ENCODE results near the gene BAMBI. TPM values are rescaled to one million over a fixed set of nuclear protein-coding genes. Genes with fewer than 3 reads are reported as not detected.

Gene BAMBI
- polyA plus RNA-seq, 2 of the 4 experiments (the other 2 are of a cell fraction), result 25.6 to 40.5 TPM

- peak; percentile 90 to 94 for ATAC-seq
- TF ChIP-seq RNF2 (IDR thresholded peaks at IDR 0.05; ENCODE audit: borderline replicate concordance, low read depth) (peak; percentile 61; the same call in 1 of the 2 replicates), ZSCAN20 (CRISPR knock-in tag; IDR thresholded peaks at IDR 0.05) (no peak), HOXB5 (CRISPR knock-in tag; IDR thresholded peaks at IDR 0.05) (no peak), KDM5A (IDR thresholded peaks at IDR 0.05) (no peak), RCOR1 (IDR thresholded peaks at IDR 0.05; ENCODE audit: low read depth, low read length) (no peak), RARB (CRISPR knock-in tag; IDR thresholded peaks at IDR 0.05) (no peak), MYC (IDR thresholded peaks at IDR 0.05; ENCODE audit: borderline replicate concordance, low read length) (no peak), JUN (IDR thresholded peaks at IDR 0.05) (no peak), PBX3 (IDR thresholded peaks at IDR 0.05) (no peak), EP300 (IDR thresholded peaks at IDR 0.05) (no peak), HOXA7 (CRISPR knock-in tag; IDR thresholded peaks at IDR 0.05) (no peak), CTCF (IDR thresholded peaks at IDR 0.05) (no peak), BCL3 (IDR thresholded peaks at IDR 0.05) (0 out of 3 replicates have a peak, but pooled peaks have one; percentile 16), FOSB (CRISPR knock-in tag; IDR thresholded peaks at IDR 0.05) (no peak), POLR2A (IDR thresholded peaks at IDR 0.05; ENCODE audit: low read length) (peak; percentile 33; the same call in 1 of the 2 replicates), CHD2 (IDR thresholded peaks at IDR 0.05; ENCODE audit: low read length, partially characterized antibody) (no peak), SMC3 (IDR thresholded peaks at IDR 0.05) (no peak), HOXB13 (CRISPR knock-in tag; IDR thresholded peaks at IDR 0.05; ENCODE audit: low read depth) (no peak), ZNF302 (CRISPR knock-in tag; IDR thresholded peaks at IDR 0.05) (no peak), ZFP36 (IDR thresholded peaks at IDR 0.05; ENCODE audit: borderline replicate concordance, partially characterized antibody) (no peak), KDM1A (IDR thresholded peaks at IDR 0.05; ENCODE audit: low read depth) (no peak), SREBF2 (IDR thresholded peaks at IDR 0.05) (no peak), RAD21 (conservative IDR thresholded peaks at IDR 0.05 in 1 of 2, IDR thresholded peaks at IDR 0.05 in 1 of 2) (no peak; a peak in 1 of 5 replicates), HDAC2 (IDR thresholded peaks at IDR 0.05) (peak; percentile 96), FOXS1 (CRISPR knock-in tag; IDR thresholded peaks at IDR 0.05) (no peak)
- POLR2A ChIA-PET, result interaction anchor here (0.6 to 1.8 kb wide), 4 partner anchors 9 to 648 kb away, joined by 3 to 8 read pairs (median 4); partner anchors contain the start of gene BAMBI
- Histone ChIP-seq H3K4me3 (peak overlapping the region; percentile 70), H3K9me3 (no peaks in the 10 kb centered on the region), H3K4me1 (peaks cover 17% of the 10 kb centered on the region), H3K4me2 (peak overlapping the region; percentile 88), H3K27ac (peak overlapping the region; percentile 73 to 82)
- DNase-seq (ENCODE audit: low read depth in 1 of 2, low spot score in 1 of 2), result peak; percentile 44 to 52
- 4% methylated on average over 55 of the region's 59 CpGs for WGBS (ENCODE audit: missing lambda C conversion rate)
- CTCF ChIA-PET, result interaction anchor here (1.0 to 2.7 kb wide), 6 partner anchors 271 to 637 kb away, joined by 3 to 17 read pairs (median 6); no protein-coding TSS in a partner anchor
- FAIRE-seq, result no peak
Observed at GRCh38 chr10:28668363-28669226, 8.7 kb upstream of the BAMBI start.

Measured in A549 (cell line).